Measurements from ENCODE around the gene WDR81. TPM values are rescaled to one million over a fixed set of nuclear protein-coding genes. Genes with fewer than 3 reads are reported as not detected.

Gene WDR81
- total and polyA plus RNA-seq, 10 of the 15 experiments (the other 5 are each of a cell fraction or from before 2014, with no cell fraction given), result 0.13 to 22.4 (median 7.3) TPM; not detected in 1

- TF ChIP-seq, protein P1, sequence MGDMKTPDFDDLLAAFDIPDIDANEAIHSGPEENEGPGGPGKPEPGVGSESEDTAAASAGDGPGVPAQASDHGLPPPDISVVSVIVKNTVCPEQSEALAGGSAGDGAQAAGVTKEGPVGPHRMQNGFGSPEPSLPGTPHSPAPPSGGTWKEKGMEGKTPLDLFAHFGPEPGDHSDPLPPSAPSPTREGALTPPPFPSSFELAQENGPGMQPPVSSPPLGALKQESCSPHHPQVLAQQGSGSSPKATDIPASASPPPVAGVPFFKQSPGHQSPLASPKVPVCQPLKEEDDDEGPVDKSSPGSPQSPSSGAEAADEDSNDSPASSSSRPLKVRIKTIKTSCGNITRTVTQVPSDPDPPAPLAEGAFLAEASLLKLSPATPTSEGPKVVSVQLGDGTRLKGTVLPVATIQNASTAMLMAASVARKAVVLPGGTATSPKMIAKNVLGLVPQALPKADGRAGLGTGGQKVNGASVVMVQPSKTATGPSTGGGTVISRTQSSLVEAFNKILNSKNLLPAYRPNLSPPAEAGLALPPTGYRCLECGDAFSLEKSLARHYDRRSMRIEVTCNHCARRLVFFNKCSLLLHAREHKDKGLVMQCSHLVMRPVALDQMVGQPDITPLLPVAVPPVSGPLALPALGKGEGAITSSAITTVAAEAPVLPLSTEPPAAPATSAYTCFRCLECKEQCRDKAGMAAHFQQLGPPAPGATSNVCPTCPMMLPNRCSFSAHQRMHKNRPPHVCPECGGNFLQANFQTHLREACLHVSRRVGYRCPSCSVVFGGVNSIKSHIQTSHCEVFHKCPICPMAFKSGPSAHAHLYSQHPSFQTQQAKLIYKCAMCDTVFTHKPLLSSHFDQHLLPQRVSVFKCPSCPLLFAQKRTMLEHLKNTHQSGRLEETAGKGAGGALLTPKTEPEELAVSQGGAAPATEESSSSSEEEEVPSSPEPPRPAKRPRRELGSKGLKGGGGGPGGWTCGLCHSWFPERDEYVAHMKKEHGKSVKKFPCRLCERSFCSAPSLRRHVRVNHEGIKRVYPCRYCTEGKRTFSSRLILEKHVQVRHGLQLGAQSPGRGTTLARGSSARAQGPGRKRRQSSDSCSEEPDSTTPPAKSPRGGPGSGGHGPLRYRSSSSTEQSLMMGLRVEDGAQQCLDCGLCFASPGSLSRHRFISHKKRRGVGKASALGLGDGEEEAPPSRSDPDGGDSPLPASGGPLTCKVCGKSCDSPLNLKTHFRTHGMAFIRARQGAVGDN (IDR thresholded peaks at IDR 0.05), result peak; percentile 92
- TF ChIP-seq, protein P2, sequence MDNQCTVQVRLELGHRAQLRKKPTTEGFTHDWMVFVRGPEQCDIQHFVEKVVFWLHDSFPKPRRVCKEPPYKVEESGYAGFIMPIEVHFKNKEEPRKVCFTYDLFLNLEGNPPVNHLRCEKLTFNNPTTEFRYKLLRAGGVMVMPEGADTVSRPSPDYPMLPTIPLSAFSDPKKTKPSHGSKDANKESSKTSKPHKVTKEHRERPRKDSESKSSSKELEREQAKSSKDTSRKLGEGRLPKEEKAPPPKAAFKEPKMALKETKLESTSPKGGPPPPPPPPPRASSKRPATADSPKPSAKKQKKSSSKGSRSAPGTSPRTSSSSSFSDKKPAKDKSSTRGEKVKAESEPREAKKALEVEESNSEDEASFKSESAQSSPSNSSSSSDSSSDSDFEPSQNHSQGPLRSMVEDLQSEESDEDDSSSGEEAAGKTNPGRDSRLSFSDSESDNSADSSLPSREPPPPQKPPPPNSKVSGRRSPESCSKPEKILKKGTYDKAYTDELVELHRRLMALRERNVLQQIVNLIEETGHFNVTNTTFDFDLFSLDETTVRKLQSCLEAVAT (IDR thresholded peaks at IDR 0.05), result no peak
- TF ChIP-seq STAT3 (IDR thresholded peaks at IDR 0.05; ENCODE audit: low read depth, low read length), result no peak
- TF ChIP-seq IRF5 (IDR thresholded peaks at IDR 0.05; ENCODE audit: borderline replicate concordance), result no peak
- peak; percentile 83 for TF ChIP-seq FOXK2 (IDR thresholded peaks at IDR 0.05)
- TF ChIP-seq, protein P3, sequence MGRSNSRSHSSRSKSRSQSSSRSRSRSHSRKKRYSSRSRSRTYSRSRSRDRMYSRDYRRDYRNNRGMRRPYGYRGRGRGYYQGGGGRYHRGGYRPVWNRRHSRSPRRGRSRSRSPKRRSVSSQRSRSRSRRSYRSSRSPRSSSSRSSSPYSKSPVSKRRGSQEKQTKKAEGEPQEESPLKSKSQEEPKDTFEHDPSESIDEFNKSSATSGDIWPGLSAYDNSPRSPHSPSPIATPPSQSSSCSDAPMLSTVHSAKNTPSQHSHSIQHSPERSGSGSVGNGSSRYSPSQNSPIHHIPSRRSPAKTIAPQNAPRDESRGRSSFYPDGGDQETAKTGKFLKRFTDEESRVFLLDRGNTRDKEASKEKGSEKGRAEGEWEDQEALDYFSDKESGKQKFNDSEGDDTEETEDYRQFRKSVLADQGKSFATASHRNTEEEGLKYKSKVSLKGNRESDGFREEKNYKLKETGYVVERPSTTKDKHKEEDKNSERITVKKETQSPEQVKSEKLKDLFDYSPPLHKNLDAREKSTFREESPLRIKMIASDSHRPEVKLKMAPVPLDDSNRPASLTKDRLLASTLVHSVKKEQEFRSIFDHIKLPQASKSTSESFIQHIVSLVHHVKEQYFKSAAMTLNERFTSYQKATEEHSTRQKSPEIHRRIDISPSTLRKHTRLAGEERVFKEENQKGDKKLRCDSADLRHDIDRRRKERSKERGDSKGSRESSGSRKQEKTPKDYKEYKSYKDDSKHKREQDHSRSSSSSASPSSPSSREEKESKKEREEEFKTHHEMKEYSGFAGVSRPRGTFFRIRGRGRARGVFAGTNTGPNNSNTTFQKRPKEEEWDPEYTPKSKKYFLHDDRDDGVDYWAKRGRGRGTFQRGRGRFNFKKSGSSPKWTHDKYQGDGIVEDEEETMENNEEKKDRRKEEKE (IDR thresholded peaks at IDR 0.05), result no peak; the same call in 1 of the 2 replicates
- TF ChIP-seq KDM1A (IDR thresholded peaks at IDR 0.05; ENCODE audit: borderline replicate concordance), result no peak
- no peak for TF ChIP-seq EP300 (IDR thresholded peaks at IDR 0.05; ENCODE audit: borderline replicate concordance in 1 of 2, control insufficient read depth in 1 of 2, low read depth in 2 of 2, low read length in 2 of 2)
- TF ChIP-seq, protein P4, sequence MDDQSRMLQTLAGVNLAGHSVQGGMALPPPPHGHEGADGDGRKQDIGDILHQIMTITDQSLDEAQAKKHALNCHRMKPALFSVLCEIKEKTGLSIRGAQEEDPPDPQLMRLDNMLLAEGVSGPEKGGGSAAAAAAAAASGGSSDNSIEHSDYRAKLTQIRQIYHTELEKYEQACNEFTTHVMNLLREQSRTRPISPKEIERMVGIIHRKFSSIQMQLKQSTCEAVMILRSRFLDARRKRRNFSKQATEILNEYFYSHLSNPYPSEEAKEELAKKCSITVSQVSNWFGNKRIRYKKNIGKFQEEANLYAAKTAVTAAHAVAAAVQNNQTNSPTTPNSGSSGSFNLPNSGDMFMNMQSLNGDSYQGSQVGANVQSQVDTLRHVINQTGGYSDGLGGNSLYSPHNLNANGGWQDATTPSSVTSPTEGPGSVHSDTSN (IDR thresholded peaks at IDR 0.05; ENCODE audit: insufficient replicate concordance, low read depth, low read length), result peak; percentile 24
- TF ChIP-seq ZNF217 (IDR thresholded peaks at IDR 0.05), result 0 out of 2 replicates have a peak, but pooled peaks have one; percentile 33
- TF ChIP-seq POLR2A (IDR thresholded peaks at IDR 0.05; ENCODE audit: low read depth, low read length), result peak; percentile 65
- TF ChIP-seq, protein P5, sequence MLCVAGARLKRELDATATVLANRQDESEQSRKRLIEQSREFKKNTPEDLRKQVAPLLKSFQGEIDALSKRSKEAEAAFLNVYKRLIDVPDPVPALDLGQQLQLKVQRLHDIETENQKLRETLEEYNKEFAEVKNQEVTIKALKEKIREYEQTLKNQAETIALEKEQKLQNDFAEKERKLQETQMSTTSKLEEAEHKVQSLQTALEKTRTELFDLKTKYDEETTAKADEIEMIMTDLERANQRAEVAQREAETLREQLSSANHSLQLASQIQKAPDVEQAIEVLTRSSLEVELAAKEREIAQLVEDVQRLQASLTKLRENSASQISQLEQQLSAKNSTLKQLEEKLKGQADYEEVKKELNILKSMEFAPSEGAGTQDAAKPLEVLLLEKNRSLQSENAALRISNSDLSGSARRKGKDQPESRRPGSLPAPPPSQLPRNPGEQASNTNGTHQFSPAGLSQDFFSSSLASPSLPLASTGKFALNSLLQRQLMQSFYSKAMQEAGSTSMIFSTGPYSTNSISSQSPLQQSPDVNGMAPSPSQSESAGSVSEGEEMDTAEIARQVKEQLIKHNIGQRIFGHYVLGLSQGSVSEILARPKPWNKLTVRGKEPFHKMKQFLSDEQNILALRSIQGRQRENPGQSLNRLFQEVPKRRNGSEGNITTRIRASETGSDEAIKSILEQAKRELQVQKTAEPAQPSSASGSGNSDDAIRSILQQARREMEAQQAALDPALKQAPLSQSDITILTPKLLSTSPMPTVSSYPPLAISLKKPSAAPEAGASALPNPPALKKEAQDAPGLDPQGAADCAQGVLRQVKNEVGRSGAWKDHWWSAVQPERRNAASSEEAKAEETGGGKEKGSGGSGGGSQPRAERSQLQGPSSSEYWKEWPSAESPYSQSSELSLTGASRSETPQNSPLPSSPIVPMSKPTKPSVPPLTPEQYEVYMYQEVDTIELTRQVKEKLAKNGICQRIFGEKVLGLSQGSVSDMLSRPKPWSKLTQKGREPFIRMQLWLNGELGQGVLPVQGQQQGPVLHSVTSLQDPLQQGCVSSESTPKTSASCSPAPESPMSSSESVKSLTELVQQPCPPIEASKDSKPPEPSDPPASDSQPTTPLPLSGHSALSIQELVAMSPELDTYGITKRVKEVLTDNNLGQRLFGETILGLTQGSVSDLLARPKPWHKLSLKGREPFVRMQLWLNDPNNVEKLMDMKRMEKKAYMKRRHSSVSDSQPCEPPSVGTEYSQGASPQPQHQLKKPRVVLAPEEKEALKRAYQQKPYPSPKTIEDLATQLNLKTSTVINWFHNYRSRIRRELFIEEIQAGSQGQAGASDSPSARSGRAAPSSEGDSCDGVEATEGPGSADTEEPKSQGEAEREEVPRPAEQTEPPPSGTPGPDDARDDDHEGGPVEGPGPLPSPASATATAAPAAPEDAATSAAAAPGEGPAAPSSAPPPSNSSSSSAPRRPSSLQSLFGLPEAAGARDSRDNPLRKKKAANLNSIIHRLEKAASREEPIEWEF (IDR thresholded peaks at IDR 0.05; ENCODE audit: insufficient replicate concordance, low read depth, low read length), result no peak
Measured at GRCh38 chr17:1724351-1724868, at the start of gene WDR81 (continued).

Data from GM12878 (cell line).